HG03378 (cell line): ENCODE results near the gene PLCL1.

Source experiments
- ATAC-seq: cut with Tn5 transposase; IDR thresholded peaks from one replicate; pipeline ENCODE4 v1.9.1; 2021; ENCODE audit warnings: mild to moderate bottlenecking, moderate library complexity; ENCODE audit not compliant: unreplicated experiment

Gene PLCL1

GRCh38 chr2:197884252-197884651 is 79.9 kb downstream of the PLCL1 start:
- no peak for ATAC-seq

GRCh38 chr2:197885126-197885525 is 80.7 kb downstream of the PLCL1 start:
- ATAC-seq, result no peak

GRCh38 chr2:197885587-197885986 is 81.2 kb downstream of the PLCL1 start:
- ATAC-seq, result no peak

- no peak for ATAC-seq
Observed at GRCh38 chr2:197888321-197888720, 83.9 kb downstream of the PLCL1 start.

- peak; percentile 99 for ATAC-seq
Observed at GRCh38 chr2:197889041-197889440, 84.6 kb downstream of the PLCL1 start.

- no peak for ATAC-seq
Observed at GRCh38 chr2:197890168-197890567, 85.8 kb downstream of the PLCL1 start.

- ATAC-seq, result no peak
Observed at GRCh38 chr2:197891897-197892442, 87.6 kb downstream of the PLCL1 start.

- ATAC-seq, result no peak
Observed at GRCh38 chr2:197893403-197894177, 89.2 kb downstream of the PLCL1 start.

- no peak for ATAC-seq
Observed at GRCh38 chr2:197894751-197895274, 90.4 kb downstream of the PLCL1 start.

- no peak for ATAC-seq
Observed at GRCh38 chr2:197897960-197898678, 93.7 kb downstream of the PLCL1 start.

- peak; percentile 74 for ATAC-seq
Observed at GRCh38 chr2:197904446-197904845, 100.1 kb downstream of the PLCL1 start.

- ATAC-seq, result no peak
Observed at GRCh38 chr2:197908156-197908555, 103.8 kb downstream of the PLCL1 start.

GRCh38 chr2:197908990-197909776 is 104.8 kb downstream of the PLCL1 start:
- no peak for ATAC-seq

- no peak for ATAC-seq
Observed at GRCh38 chr2:197911667-197912066, 107.3 kb downstream of the PLCL1 start.

- ATAC-seq, result no peak
Observed at GRCh38 chr2:197913084-197913483, 108.7 kb downstream of the PLCL1 start.

- no peak for ATAC-seq
Observed at GRCh38 chr2:197914778-197915177, 110.4 kb downstream of the PLCL1 start.

GRCh38 chr2:197915548-197916265 is 111.3 kb downstream of the PLCL1 start:
- no peak for ATAC-seq

GRCh38 chr2:197919487-197919886 is 115.1 kb downstream of the PLCL1 start:
- no peak for ATAC-seq

- ATAC-seq, result no peak
Observed at GRCh38 chr2:197920088-197920487, 115.7 kb downstream of the PLCL1 start.

- ATAC-seq, result no peak
Observed at GRCh38 chr2:197920592-197921201, 116.3 kb downstream of the PLCL1 start.
